Measurements from ENCODE around the gene VWA3B.
A peak's percentile ranks its signal among the peaks of the same experiment; 100 is the strongest.

Gene VWA3B

DNA sequence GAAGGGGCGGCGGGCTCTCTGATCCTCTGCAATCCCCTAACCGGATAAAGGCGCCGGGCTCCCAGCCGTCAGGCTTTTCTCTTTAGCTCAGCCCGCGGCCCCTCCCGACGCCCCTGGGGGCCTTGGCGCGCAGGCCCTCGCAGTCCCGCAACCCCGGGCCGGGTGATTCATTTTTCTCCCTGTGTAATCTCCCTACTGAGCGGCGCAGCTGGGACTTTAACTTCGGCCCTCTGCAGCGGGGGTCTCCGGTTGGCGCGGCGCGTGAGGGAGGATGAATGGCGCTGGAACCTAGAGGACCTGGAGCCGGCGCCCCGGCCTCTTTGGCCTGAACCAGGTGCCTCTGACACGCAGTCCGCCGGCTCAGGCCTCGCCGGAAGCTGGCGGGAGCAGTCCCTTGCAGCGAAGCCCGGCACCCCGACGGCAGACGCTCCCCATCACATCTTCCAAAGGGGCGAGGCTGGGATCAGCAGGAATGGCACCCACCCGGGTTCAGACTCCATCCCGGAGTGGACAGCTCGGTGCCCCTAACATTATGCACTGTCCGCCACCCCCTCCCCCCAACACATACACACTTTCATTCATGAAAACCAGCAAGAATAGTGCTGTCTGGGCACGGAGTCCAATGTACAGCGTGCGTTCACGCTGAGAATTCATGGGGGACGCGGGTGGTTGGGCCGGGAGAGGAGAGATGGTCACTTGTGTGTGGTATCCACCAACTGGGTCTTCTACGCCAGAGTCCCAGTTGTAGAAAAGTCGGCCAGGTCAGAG lies 260.5 kb downstream of the VWA3B start:
- TF ChIP-seq ZNF274 (IDR thresholded peaks at IDR 0.05; ENCODE audit: low read depth, low read length): no peak
- TF ChIP-seq YY1 (IDR thresholded peaks at IDR 0.05; ENCODE audit: insufficient read depth, insufficient read length): no peak
- no peak for TF ChIP-seq SUZ12 (IDR thresholded peaks at IDR 0.05; ENCODE audit: extremely low read depth, insufficient read depth, insufficient read length)
- H3K9ac ChIP-seq (ENCODE audit: insufficient read length, low read depth): no peak overlapping the region
- peaks cover 83% of the 10 kb centered on the region for H3K27me3 ChIP-seq (ENCODE audit: insufficient read depth, insufficient read length)
- no peak for DNase-seq (ENCODE audit: low read depth, low spot score)
- H3K4me3 ChIP-seq (ENCODE audit: insufficient read length, low read depth): peak overlapping the region; percentile 51
- no peaks in the 10 kb centered on the region; the same call in 1 of the 2 replicates for H3K9me3 ChIP-seq (ENCODE audit: insufficient read depth, low read length)
- H3K4me1 ChIP-seq (ENCODE audit: insufficient read depth, insufficient read length): peaks cover 14% of the 10 kb centered on the region
- no peaks in the 10 kb centered on the region for H3K36me3 ChIP-seq (ENCODE audit: insufficient read depth, insufficient read length, low read length)

GRCh38 chr2:98348066-98348561 lies 261.1 kb downstream of the VWA3B start:
- H3K36me3 ChIP-seq (ENCODE audit: insufficient read depth, insufficient read length, low read length): no peaks in the 10 kb centered on the region
- H3K9me3 ChIP-seq (ENCODE audit: insufficient read depth, low read length): peaks cover 1% of the 10 kb centered on the region; the same call in 1 of the 2 replicates
- peaks cover 76% of the 10 kb centered on the region for H3K27me3 ChIP-seq (ENCODE audit: insufficient read depth, insufficient read length)
- TF ChIP-seq SUZ12 (IDR thresholded peaks at IDR 0.05; ENCODE audit: extremely low read depth, insufficient read depth, insufficient read length) (no peak), YY1 (IDR thresholded peaks at IDR 0.05; ENCODE audit: insufficient read depth, insufficient read length) (no peak), ZNF274 (IDR thresholded peaks at IDR 0.05; ENCODE audit: low read depth, low read length) (no peak)
- H3K4me1 ChIP-seq (ENCODE audit: insufficient read depth, insufficient read length): peaks cover 14% of the 10 kb centered on the region
- no peak overlapping the region for H3K4me3 ChIP-seq (ENCODE audit: insufficient read length, low read depth)
- DNase-seq (ENCODE audit: low read depth, low spot score): no peak
- H3K9ac ChIP-seq (ENCODE audit: insufficient read length, low read depth): no peak overlapping the region

DNA sequence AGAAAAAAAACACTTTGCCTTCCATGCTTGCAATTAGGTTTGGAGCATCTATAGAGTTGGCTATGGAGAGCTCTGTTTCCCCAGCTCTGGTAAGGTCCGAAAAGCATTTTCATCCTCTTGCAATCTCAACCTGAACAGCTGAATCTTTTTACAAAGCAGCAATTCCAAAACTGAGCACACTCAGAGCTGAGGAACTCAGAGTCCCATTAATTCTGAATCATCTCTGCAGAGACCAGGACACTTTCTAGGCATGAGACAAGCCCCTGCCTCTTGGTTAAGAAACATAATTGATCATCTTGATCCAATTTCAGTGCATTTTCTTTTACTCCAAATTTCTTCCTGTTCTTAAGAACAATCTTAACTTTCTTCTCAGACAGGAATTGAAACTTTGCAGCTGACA lies 263.4 kb downstream of the VWA3B start:
- Histone ChIP-seq H3K4me3 (ENCODE audit: insufficient read length, low read depth) (no peak overlapping the region), H3K4me1 (ENCODE audit: insufficient read depth, insufficient read length) (peaks cover 14% of the 10 kb centered on the region), H3K9ac (ENCODE audit: insufficient read length, low read depth) (no peak overlapping the region), H3K9me3 (ENCODE audit: insufficient read depth, low read length) (peaks cover 11% of the 10 kb centered on the region; the same call in 1 of the 2 replicates), H3K36me3 (ENCODE audit: insufficient read depth, insufficient read length, low read length) (no peaks in the 10 kb centered on the region), H3K27me3 (ENCODE audit: insufficient read depth, insufficient read length) (peaks cover 53% of the 10 kb centered on the region)
- DNase-seq (ENCODE audit: low read depth, low spot score): no peak
- TF ChIP-seq YY1 (IDR thresholded peaks at IDR 0.05; ENCODE audit: insufficient read depth, insufficient read length) (no peak), ZNF274 (IDR thresholded peaks at IDR 0.05; ENCODE audit: low read depth, low read length) (no peak), SUZ12 (IDR thresholded peaks at IDR 0.05; ENCODE audit: extremely low read depth, insufficient read depth, insufficient read length) (no peak)

- H3K4me1 ChIP-seq (ENCODE audit: insufficient read depth, insufficient read length): no peaks in the 10 kb centered on the region
- DNase-seq (ENCODE audit: low read depth, low spot score): no peak
Observed at GRCh38 chr2:98355881-98356280, 268.9 kb downstream of the VWA3B start.

GRCh38 chr2:98356729-98357128 lies 269.8 kb downstream of the VWA3B start:
- Histone ChIP-seq H3K9ac (ENCODE audit: insufficient read length, low read depth) (no peak overlapping the region), H3K9me3 (ENCODE audit: insufficient read depth, low read length) (peaks cover 11% of the 10 kb centered on the region; the same call in 1 of the 2 replicates), H3K4me3 (ENCODE audit: insufficient read length, low read depth) (no peak overlapping the region), H3K27me3 (ENCODE audit: insufficient read depth, insufficient read length) (no peaks in the 10 kb centered on the region), H3K36me3 (ENCODE audit: insufficient read depth, insufficient read length, low read length) (no peaks in the 10 kb centered on the region), H3K4me1 (ENCODE audit: insufficient read depth, insufficient read length) (no peaks in the 10 kb centered on the region)
- DNase-seq (ENCODE audit: low read depth, low spot score): no peak
- TF ChIP-seq ZNF274 (IDR thresholded peaks at IDR 0.05; ENCODE audit: low read depth, low read length) (no peak), YY1 (IDR thresholded peaks at IDR 0.05; ENCODE audit: insufficient read depth, insufficient read length) (no peak), SUZ12 (IDR thresholded peaks at IDR 0.05; ENCODE audit: extremely low read depth, insufficient read depth, insufficient read length) (no peak)

More at GRCh38 chr2:98355881-98356280, 268.9 kb downstream of the VWA3B start:
- no peaks in the 10 kb centered on the region for H3K36me3 ChIP-seq (ENCODE audit: insufficient read depth, insufficient read length, low read length)
- H3K27me3 ChIP-seq (ENCODE audit: insufficient read depth, insufficient read length): peaks cover 2% of the 10 kb centered on the region
- H3K4me3 ChIP-seq (ENCODE audit: insufficient read length, low read depth): no peak overlapping the region
- TF ChIP-seq YY1 (IDR thresholded peaks at IDR 0.05; ENCODE audit: insufficient read depth, insufficient read length) (no peak), SUZ12 (IDR thresholded peaks at IDR 0.05; ENCODE audit: extremely low read depth, insufficient read depth, insufficient read length) (no peak), ZNF274 (IDR thresholded peaks at IDR 0.05; ENCODE audit: low read depth, low read length) (no peak)
- H3K9ac ChIP-seq (ENCODE audit: insufficient read length, low read depth): no peak overlapping the region
- peaks cover 11% of the 10 kb centered on the region; the same call in 1 of the 2 replicates for H3K9me3 ChIP-seq (ENCODE audit: insufficient read depth, low read length)

GRCh38 chr2:98357849-98358248 lies 270.9 kb downstream of the VWA3B start:
- Histone ChIP-seq H3K9ac (ENCODE audit: insufficient read length, low read depth) (no peak overlapping the region), H3K4me1 (ENCODE audit: insufficient read depth, insufficient read length) (no peaks in the 10 kb centered on the region), H3K9me3 (ENCODE audit: insufficient read depth, low read length) (peaks cover 11% of the 10 kb centered on the region; the same call in 1 of the 2 replicates), H3K36me3 (ENCODE audit: insufficient read depth, insufficient read length, low read length) (no peaks in the 10 kb centered on the region), H3K27me3 (ENCODE audit: insufficient read depth, insufficient read length) (no peaks in the 10 kb centered on the region), H3K4me3 (ENCODE audit: insufficient read length, low read depth) (no peak overlapping the region)
- TF ChIP-seq YY1 (IDR thresholded peaks at IDR 0.05; ENCODE audit: insufficient read depth, insufficient read length): no peak
- no peak for TF ChIP-seq SUZ12 (IDR thresholded peaks at IDR 0.05; ENCODE audit: extremely low read depth, insufficient read depth, insufficient read length)
- no peak for TF ChIP-seq ZNF274 (IDR thresholded peaks at IDR 0.05; ENCODE audit: low read depth, low read length)
- no peak for DNase-seq (ENCODE audit: low read depth, low spot score)

- no peaks in the 10 kb centered on the region for H3K36me3 ChIP-seq (ENCODE audit: insufficient read depth, insufficient read length, low read length)
- H3K27me3 ChIP-seq (ENCODE audit: insufficient read depth, insufficient read length): no peaks in the 10 kb centered on the region
- no peak overlapping the region for H3K4me3 ChIP-seq (ENCODE audit: insufficient read length, low read depth)
- no peak for TF ChIP-seq SUZ12 (IDR thresholded peaks at IDR 0.05; ENCODE audit: extremely low read depth, insufficient read depth, insufficient read length)
- TF ChIP-seq ZNF274 (IDR thresholded peaks at IDR 0.05; ENCODE audit: low read depth, low read length): no peak
- TF ChIP-seq YY1 (IDR thresholded peaks at IDR 0.05; ENCODE audit: insufficient read depth, insufficient read length): no peak
- H3K4me1 ChIP-seq (ENCODE audit: insufficient read depth, insufficient read length): no peaks in the 10 kb centered on the region
- no peak for DNase-seq (ENCODE audit: low read depth, low spot score)
- no peaks in the 10 kb centered on the region for H3K9me3 ChIP-seq (ENCODE audit: insufficient read depth, low read length)
- H3K9ac ChIP-seq (ENCODE audit: insufficient read length, low read depth): no peak overlapping the region
Observed at GRCh38 chr2:98359986-98360385, 273.0 kb downstream of the VWA3B start.

All from NT2/D1 (cell line).